Measurements from ENCODE around the gene CHEK1. TPM values are rescaled to one million over a fixed set of nuclear protein-coding genes. Genes with fewer than 3 reads are reported as not detected.

The CHEK1 gene
- total and polyA plus RNA-seq, 9 of the 15 experiments (the other 6 are each of a cell fraction or from before 2014, with no cell fraction given), result 62.6 to 108 (median 87.5) TPM

DNA sequence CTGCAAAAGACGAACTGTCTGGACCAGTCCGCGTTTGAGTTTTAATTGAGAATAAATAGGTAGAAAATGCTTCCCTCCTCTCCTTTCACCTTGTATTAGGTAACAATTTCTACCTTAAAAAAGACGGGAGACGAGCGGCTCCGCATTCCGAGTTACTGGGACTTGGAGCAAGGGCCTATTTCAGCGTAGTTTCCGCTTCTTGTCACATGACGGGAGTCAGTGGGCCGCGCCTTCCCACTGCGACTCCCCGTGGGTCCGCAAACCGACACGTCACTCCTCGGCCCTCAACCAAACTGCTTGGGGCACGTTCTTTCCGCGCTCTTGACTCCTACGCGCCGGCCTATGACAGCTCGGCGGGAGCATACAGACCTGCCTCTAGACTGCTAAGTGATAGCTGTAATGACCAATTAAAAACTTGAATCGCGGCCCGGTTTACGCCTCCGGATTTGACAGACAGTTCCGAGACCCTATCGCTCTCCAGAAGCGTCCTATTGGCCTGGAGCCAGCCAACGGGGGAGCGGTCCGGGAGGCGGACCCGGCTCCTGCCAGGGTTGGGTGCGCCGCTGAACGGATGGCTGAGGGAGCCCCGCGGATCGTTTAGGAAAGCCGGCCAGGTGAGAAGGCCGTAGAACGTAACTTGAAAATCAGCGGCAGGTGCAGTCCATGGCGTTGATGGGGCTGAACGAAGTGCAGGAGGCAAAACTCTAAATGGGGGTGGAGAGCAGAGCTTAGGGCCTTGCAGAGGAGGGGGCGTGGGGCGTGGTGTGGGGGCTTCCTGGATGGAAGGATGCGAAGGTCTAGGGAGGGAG lies 32.5 kb upstream of the CHEK1 start, which contains the start of gene STT3A (continued):
- TF ChIP-seq, protein P1, sequence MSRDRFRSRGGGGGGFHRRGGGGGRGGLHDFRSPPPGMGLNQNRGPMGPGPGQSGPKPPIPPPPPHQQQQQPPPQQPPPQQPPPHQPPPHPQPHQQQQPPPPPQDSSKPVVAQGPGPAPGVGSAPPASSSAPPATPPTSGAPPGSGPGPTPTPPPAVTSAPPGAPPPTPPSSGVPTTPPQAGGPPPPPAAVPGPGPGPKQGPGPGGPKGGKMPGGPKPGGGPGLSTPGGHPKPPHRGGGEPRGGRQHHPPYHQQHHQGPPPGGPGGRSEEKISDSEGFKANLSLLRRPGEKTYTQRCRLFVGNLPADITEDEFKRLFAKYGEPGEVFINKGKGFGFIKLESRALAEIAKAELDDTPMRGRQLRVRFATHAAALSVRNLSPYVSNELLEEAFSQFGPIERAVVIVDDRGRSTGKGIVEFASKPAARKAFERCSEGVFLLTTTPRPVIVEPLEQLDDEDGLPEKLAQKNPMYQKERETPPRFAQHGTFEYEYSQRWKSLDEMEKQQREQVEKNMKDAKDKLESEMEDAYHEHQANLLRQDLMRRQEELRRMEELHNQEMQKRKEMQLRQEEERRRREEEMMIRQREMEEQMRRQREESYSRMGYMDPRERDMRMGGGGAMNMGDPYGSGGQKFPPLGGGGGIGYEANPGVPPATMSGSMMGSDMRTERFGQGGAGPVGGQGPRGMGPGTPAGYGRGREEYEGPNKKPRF (IDR thresholded peaks at IDR 0.05; ENCODE audit: low read depth, low read length), result no peak
- no peak for TF ChIP-seq MEF2A (IDR thresholded peaks at IDR 0.05; ENCODE audit: control insufficient read depth, low read depth, low read length)
- TF ChIP-seq ZFPM2 (CRISPR knock-in tag; IDR thresholded peaks at IDR 0.05), result no peak
- no peak for TF ChIP-seq ZNF184 (CRISPR knock-in tag; IDR thresholded peaks at IDR 0.05)
- peak; percentile 63; the same call in 1 of the 2 replicates for TF ChIP-seq SOX6 (IDR thresholded peaks at IDR 0.05)
- no peak for TF ChIP-seq CBX2 (IDR thresholded peaks at IDR 0.05; ENCODE audit: insufficient read depth, low read length, poor library complexity, severe bottlenecking)
- no peak for TF ChIP-seq MECOM (CRISPR knock-in tag; IDR thresholded peaks at IDR 0.05)
- TF ChIP-seq MEF2D (tag; conservative IDR thresholded peaks at IDR 0.05; ENCODE audit: low read depth), result peak; percentile 69; the same call in 1 of the 2 replicates
- no peak for TF ChIP-seq MCM7 (IDR thresholded peaks at IDR 0.05)
- peak; percentile 56; the same call in 1 of the 2 replicates for TF ChIP-seq SIN3B (IDR thresholded peaks at IDR 0.05; ENCODE audit: low read depth)
- no peak for TF ChIP-seq FIP1L1 (IDR thresholded peaks at IDR 0.05; ENCODE audit: low read depth, low read length, poor library complexity, severe bottlenecking)
- no peak for TF ChIP-seq HMG20B (CRISPR knock-in tag; IDR thresholded peaks at IDR 0.05)
- TF ChIP-seq MTA2 (IDR thresholded peaks at IDR 0.05; ENCODE audit: low read depth), result no peak
- TF ChIP-seq, protein P2, sequence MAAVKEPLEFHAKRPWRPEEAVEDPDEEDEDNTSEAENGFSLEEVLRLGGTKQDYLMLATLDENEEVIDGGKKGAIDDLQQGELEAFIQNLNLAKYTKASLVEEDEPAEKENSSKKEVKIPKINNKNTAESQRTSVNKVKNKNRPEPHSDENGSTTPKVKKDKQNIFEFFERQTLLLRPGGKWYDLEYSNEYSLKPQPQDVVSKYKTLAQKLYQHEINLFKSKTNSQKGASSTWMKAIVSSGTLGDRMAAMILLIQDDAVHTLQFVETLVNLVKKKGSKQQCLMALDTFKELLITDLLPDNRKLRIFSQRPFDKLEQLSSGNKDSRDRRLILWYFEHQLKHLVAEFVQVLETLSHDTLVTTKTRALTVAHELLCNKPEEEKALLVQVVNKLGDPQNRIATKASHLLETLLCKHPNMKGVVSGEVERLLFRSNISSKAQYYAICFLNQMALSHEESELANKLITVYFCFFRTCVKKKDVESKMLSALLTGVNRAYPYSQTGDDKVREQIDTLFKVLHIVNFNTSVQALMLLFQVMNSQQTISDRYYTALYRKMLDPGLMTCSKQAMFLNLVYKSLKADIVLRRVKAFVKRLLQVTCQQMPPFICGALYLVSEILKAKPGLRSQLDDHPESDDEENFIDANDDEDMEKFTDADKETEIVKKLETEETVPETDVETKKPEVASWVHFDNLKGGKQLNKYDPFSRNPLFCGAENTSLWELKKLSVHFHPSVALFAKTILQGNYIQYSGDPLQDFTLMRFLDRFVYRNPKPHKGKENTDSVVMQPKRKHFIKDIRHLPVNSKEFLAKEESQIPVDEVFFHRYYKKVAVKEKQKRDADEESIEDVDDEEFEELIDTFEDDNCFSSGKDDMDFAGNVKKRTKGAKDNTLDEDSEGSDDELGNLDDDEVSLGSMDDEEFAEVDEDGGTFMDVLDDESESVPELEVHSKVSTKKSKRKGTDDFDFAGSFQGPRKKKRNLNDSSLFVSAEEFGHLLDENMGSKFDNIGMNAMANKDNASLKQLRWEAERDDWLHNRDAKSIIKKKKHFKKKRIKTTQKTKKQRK (IDR thresholded peaks at IDR 0.05; ENCODE audit: borderline replicate concordance, low read depth, low read length), result peak; percentile 98
- TF ChIP-seq, protein P3, sequence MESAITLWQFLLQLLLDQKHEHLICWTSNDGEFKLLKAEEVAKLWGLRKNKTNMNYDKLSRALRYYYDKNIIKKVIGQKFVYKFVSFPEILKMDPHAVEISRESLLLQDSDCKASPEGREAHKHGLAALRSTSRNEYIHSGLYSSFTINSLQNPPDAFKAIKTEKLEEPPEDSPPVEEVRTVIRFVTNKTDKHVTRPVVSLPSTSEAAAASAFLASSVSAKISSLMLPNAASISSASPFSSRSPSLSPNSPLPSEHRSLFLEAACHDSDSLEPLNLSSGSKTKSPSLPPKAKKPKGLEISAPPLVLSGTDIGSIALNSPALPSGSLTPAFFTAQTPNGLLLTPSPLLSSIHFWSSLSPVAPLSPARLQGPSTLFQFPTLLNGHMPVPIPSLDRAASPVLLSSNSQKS (CRISPR knock-in tag; IDR thresholded peaks at IDR 0.05), result no peak
- TF ChIP-seq ARNT (IDR thresholded peaks at IDR 0.05), result no peak
- TF ChIP-seq ZNF23 (CRISPR knock-in tag; IDR thresholded peaks at IDR 0.05), result no peak
- TF ChIP-seq, protein P4, sequence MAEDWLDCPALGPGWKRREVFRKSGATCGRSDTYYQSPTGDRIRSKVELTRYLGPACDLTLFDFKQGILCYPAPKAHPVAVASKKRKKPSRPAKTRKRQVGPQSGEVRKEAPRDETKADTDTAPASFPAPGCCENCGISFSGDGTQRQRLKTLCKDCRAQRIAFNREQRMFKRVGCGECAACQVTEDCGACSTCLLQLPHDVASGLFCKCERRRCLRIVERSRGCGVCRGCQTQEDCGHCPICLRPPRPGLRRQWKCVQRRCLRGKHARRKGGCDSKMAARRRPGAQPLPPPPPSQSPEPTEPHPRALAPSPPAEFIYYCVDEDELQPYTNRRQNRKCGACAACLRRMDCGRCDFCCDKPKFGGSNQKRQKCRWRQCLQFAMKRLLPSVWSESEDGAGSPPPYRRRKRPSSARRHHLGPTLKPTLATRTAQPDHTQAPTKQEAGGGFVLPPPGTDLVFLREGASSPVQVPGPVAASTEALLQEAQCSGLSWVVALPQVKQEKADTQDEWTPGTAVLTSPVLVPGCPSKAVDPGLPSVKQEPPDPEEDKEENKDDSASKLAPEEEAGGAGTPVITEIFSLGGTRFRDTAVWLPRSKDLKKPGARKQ (CRISPR knock-in tag; IDR thresholded peaks at IDR 0.05), result no peak
- TF ChIP-seq NR1H2 (CRISPR knock-in tag; IDR thresholded peaks at IDR 0.05), result 0 out of 2 replicates have a peak, but pooled peaks have one; percentile 18
- no peak for TF ChIP-seq SMARCE1 (IDR thresholded peaks at IDR 0.05)
- no peak for TF ChIP-seq ZNF436 (CRISPR knock-in tag; IDR thresholded peaks at IDR 0.05)
